ENCODE data around the gene F9. TPM values are rescaled to one million over a fixed set of nuclear protein-coding genes. Genes with fewer than 3 reads are reported as not detected.
"Not testable (repeated sequence)": the region's sequence is repeated elsewhere in the genome, so short reads cannot be mapped to it uniquely, and the experiment has no call there.

Gene F9
- total and polyA plus RNA-seq, 12 donors = 0.11 to 0.38 (median 0.11) TPM; not detected in 9

GRCh38 chrX:139506333-139506732 is 24.2 kb upstream of the F9 start:
- no peaks in the 10 kb centered on the region for H3K36me3 ChIP-seq (replicated peaks in 1 of 2)
- H3K9me3 ChIP-seq (replicated peaks in 1 of 3) = no peaks in the 10 kb centered on the region
- no peaks in the 10 kb centered on the region for H3K4me1 ChIP-seq (replicated peaks in 1 of 2)
- DNase-seq = no peak
- peaks cover 12% of the 10 kb centered on the region for H3K27me3 ChIP-seq
- no peak overlapping the region for H3K27ac ChIP-seq
- intact Hi-C loops (cut with DNase I) = no loop called here
- TF ChIP-seq CTCF (IDR thresholded peaks at IDR 0.05) (no peak), POLR2A (IDR thresholded peaks at IDR 0.05) (no peak)
- H3K4me3 ChIP-seq = no peak overlapping the region

- no peaks in the 10 kb centered on the region for H3K4me1 ChIP-seq (replicated peaks in 1 of 2)
- no peak overlapping the region for H3K27ac ChIP-seq
- intact Hi-C loops (cut with DNase I) = no loop called here
- DNase-seq = no peak
- 62 to 75% (median 66%) methylated on average over 8 of the region's 8 CpGs for WGBS, 4 donors
- H3K27me3 ChIP-seq = peaks cover 12% of the 10 kb centered on the region
- no peaks in the 10 kb centered on the region for H3K9me3 ChIP-seq (replicated peaks in 1 of 3)
- no peaks in the 10 kb centered on the region for H3K36me3 ChIP-seq (replicated peaks in 1 of 2)
- no peak overlapping the region for H3K4me3 ChIP-seq
- no peak for TF ChIP-seq POLR2A (IDR thresholded peaks at IDR 0.05)
- no peak for TF ChIP-seq CTCF (IDR thresholded peaks at IDR 0.05)
Observed at GRCh38 chrX:139508099-139508498, 22.4 kb upstream of the F9 start.

GRCh38 chrX:139518475-139518874 is 12.1 kb upstream of the F9 start:
- Histone ChIP-seq H3K27me3 (peaks cover 11% of the 10 kb centered on the region), H3K36me3 (replicated peaks in 1 of 2) (no peaks in the 10 kb centered on the region), H3K4me1 (replicated peaks in 1 of 2) (no peaks in the 10 kb centered on the region), H3K4me3 (no peak overlapping the region), H3K9me3 (replicated peaks in 1 of 3) (no peaks in the 10 kb centered on the region), H3K27ac (no peak overlapping the region)
- no peak for TF ChIP-seq CTCF (IDR thresholded peaks at IDR 0.05)
- TF ChIP-seq POLR2A (IDR thresholded peaks at IDR 0.05) = no peak
- no peak for DNase-seq
- 74 to 82% (median 78%) methylated on average over 2 of the region's 2 CpGs for WGBS, 4 donors
- intact Hi-C loops (cut with DNase I) = no loop called here

- intact Hi-C loops (cut with DNase I); H3K9me3 ChIP-seq (replicated peaks in 1 of 3); H3K4me1 ChIP-seq (replicated peaks in 1 of 2); H3K27me3 ChIP-seq; H3K27ac ChIP-seq; H3K4me3 ChIP-seq; H3K36me3 ChIP-seq (replicated peaks in 1 of 2); DNase-seq: not testable (repeated sequence)
- whole genome bisulfite sequencing, 4 donors = 71 to 82% (median 75%) methylated on average over 3 of the region's 3 CpGs
Observed at GRCh38 chrX:139528829-139529228, 1.7 kb upstream of the F9 start.

- Histone ChIP-seq H3K27ac (no peak overlapping the region), H3K4me1 (replicated peaks in 1 of 2) (no peaks in the 10 kb centered on the region), H3K9me3 (replicated peaks in 1 of 3) (no peaks in the 10 kb centered on the region), H3K27me3 (no peaks in the 10 kb centered on the region), H3K36me3 (replicated peaks in 1 of 2) (no peaks in the 10 kb centered on the region), H3K4me3 (no peak overlapping the region)
- WGBS, 4 donors = 71 to 83% (median 74%) methylated on average over 4 of the region's 4 CpGs
- no peak for DNase-seq
- intact Hi-C loops (cut with DNase I) = no loop called here
- TF ChIP-seq CTCF (IDR thresholded peaks at IDR 0.05) (no peak), POLR2A (IDR thresholded peaks at IDR 0.05) (no peak)
Observed at GRCh38 chrX:139532834-139533233, 2.3 kb downstream of the F9 start.
